K562 (cell line): Measurements from ENCODE around the gene TNIK. TPM values are rescaled to one million over a fixed set of nuclear protein-coding genes. Genes with fewer than 3 reads are reported as not detected.

Experiments
- microRNA counts: library from miRNA; unstranded; fragments of <30 nt; microRNA quantifications from one replicate; lab custom pipeline; 2016
- microRNA-seq: library from miRNA; unstranded; fragments of <30 nt; microRNA quantifications from one replicate; pipeline ENCODE4, GENCODE V29; 2018; ENCODE audit warnings: borderline microRNAs expressed
- polyA plus RNA-seq, 8 experiments: library from polyadenylated mRNA; depleted of rRNA in 4 of 8; stranded (reverse) in 5 of 8; unstranded in 3 of 8; fragments of >200 nt; fragmentation: Nextera tagmentation in 2 of 8; fragmentation: Illumina TruSeq in 1 of 8; extraction: Ambion mirVana in 2 of 8; extraction: Trizol in 1 of 8; gene quantifications; 2 replicates each; pipeline versions ENCODE4 v1.2.1 to v1.2.3, GENCODE V29; 2011 to 2014; ENCODE audit warnings: inconsistent platforms in 1 of 8, missing spikeins in 1 of 8
- small RNA-seq: library from RNA; depleted of rRNA; stranded (forward); fragments of <200 nt; gene quantifications from one replicate; pipeline ENCODE3, GENCODE V24; 2014
- total RNA-seq, 7 experiments: library from RNA; depleted of rRNA in 6 of 7; stranded (reverse); fragments of >200 nt in 6 of 7; fragmentation: Illumina TruSeq in 2 of 7; extraction: Trizol in 2 of 7; gene quantifications; 2 replicates each; pipeline versions ENCODE4 v1.2.1 to v1.2.3, GENCODE V29; 2011 to 2021; ENCODE audit warnings: low replicate concordance in 1 of 7

Gene TNIK
- total and polyA plus RNA-seq, 9 of the 15 experiments (the other 6 are each of a cell fraction or from before 2014, with no cell fraction given): 6.6 to 39.0 (median 24.7) TPM

MicroRNAs within 50 kb of the gene (microRNA counts, 767-probe panel; counts per million panel counts)
- microRNA hsa-miR-569 (lab: Ali Mortazavi, UCI): not detected

Small RNAs within 50 kb of the gene (microRNA-seq; reads per million reads assigned to microRNA genes)
- not detected for gene MIR569

Small RNAs within 50 kb of the gene (small RNA-seq; reads per million reads assigned to genes)
- gene MIR569 (not detected), gene RF00019 (not detected), gene RNU6-348P (not detected)
